AG09319 (cell line): ENCODE data around the gene PELI3.
"Not testable (repeated sequence)": the region's sequence is repeated elsewhere in the genome, so short reads cannot be mapped to it uniquely, and the experiment has no call there.

Experiments used
- DNase-seq: peaks from one replicate; pipeline ENCODE4 v3.0.0-alpha.2; 2010; ENCODE audit warnings: low read depth; ENCODE audit errors: extremely low read depth
- TF ChIP-seq, protein P1 (sequence below): IDR thresholded peaks from 2 replicates; pipeline ENCODE4 v1.5.1; 2011; ENCODE audit warnings: low read depth, mild to moderate bottlenecking, inconsistent platforms, low read length, moderate library complexity

Gene PELI3

DNA sequence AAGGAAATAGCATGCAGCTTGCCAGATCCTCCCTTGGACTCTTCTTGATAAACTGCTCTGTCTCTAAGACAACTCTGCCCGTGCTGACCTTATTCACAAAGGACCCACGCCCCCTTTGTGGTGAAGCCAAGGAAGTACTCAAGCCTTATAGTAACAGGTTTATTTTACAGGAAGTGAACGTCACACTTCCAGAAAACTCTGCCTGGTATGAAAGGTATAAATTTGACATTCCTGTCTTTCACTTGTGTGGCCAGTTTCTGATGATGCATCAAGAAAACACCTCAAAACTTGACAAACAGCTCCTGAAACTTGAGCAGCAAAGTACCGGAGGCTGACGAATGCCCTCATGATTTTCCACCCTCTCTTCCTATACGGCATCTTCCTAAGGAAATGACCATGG is 12.5 kb upstream of the PELI3 start:
- TF ChIP-seq, protein P1, sequence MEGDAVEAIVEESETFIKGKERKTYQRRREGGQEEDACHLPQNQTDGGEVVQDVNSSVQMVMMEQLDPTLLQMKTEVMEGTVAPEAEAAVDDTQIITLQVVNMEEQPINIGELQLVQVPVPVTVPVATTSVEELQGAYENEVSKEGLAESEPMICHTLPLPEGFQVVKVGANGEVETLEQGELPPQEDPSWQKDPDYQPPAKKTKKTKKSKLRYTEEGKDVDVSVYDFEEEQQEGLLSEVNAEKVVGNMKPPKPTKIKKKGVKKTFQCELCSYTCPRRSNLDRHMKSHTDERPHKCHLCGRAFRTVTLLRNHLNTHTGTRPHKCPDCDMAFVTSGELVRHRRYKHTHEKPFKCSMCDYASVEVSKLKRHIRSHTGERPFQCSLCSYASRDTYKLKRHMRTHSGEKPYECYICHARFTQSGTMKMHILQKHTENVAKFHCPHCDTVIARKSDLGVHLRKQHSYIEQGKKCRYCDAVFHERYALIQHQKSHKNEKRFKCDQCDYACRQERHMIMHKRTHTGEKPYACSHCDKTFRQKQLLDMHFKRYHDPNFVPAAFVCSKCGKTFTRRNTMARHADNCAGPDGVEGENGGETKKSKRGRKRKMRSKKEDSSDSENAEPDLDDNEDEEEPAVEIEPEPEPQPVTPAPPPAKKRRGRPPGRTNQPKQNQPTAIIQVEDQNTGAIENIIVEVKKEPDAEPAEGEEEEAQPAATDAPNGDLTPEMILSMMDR: no peak
- DNase-seq: no peak

DNA sequence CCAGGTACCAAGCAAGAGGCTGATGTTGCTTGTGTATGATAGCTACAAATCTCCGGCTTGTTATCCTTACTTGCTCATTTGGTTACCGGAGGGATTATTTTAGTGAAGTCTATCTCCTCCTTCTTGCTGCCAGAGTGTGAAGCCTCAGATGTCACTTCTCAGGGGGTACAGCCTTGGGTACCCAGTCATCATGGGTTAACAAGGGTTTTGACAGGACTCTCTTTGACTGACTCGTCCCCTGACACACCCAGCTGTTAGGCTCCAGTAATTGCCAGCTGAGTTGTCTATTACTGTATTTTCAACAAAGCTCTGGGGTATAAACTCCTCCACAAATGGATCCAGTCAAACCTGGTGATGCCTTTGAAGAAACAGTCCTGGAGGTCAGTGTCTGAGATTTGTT is 11.9 kb upstream of the PELI3 start:
- TF ChIP-seq, protein P1: no peak
- no peak for DNase-seq

DNA sequence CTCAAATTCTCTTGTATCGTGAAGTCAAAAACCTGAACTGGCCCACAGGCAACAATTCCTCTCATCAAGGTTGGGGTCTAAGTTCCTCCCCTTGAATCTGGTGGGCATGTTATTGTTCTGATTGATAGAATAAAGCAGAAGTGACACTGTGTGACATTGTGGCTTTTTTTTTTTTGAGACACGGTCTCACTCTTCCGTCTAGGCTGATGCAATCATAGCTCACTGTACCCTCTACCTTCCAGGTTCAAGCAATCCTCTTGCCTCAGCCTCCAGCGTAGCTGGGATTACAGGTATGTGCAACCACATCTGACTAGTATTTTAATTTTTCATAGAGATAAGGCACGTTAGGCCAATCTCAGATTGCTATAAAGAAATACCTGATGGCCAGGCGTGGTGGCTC is 8.9 kb upstream of the PELI3 start:
- TF ChIP-seq, protein P1: no peak
- no peak for DNase-seq

DNA sequence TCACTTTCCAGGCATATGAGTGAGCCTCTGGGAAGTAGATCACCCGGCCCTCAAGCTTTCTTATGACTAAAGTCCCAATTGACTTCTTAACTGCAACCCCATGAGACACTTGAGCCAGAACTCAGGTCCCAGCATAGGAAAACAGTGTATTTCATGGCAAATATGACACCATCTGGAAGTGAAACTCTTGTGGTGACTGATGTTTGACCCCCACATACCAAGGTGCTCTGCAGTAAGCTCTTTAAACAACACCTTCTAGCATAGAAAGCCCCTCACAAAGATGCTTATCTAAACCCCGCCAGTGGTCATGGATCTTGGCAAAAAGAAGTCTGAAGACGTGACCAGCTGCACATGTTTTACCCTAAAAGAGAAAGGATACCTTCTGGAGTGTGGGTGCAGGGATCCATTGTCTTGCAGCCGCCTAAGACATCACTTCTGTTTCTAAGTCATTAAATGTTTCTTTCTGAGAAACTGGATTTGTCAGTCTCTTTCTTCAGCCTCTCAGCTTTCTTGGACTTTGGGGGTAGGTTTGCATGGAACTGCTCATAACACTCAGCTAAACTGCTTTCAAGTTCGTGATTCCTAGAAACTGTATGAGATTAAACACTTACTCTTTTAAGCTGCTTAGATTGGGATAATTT is 7.4 kb upstream of the PELI3 start:
- no peak for DNase-seq
- TF ChIP-seq, protein P1: no peak

DNA sequence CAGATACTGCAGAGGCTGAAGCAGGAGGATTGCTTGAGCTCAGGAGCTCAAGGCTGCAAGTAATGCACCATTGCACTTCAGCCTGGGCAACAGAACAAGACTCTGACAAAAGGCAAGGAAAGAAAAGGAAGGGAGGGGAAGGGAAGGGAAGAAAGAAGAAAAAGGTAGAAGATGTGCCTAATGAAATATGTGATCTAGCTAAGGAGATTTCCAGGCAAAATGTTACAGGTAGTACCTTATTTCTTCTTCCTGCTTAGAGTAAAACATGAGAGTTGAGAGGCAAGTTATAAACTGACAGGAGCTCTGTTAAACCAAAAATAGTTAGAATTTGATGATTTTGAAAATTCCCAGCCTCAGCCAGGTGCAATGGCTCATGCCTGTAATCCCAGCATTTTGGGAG is 4.7 kb upstream of the PELI3 start:
- no peak for DNase-seq
- TF ChIP-seq, protein P1: no peak

DNA sequence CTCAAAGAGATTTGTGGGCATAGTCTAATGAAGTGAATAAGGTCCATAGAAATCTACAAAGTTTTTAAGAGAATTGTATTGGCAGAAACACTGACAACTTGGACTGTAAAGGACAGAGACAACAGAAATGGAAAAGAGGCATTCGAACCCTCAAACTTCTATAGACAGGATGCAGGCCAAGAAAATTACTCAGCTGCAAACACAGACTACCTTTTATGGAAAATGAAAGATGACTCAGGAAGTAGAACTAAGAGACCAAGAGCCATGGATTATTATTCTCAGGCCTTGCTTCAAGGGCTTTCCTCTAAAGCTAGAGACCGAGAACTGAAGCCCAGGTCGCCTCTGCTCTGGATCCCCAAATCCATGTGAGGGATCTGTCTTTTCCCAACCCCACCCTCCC is 3.8 kb upstream of the PELI3 start:
- TF ChIP-seq, protein P1: no peak
- no peak for DNase-seq

DNA sequence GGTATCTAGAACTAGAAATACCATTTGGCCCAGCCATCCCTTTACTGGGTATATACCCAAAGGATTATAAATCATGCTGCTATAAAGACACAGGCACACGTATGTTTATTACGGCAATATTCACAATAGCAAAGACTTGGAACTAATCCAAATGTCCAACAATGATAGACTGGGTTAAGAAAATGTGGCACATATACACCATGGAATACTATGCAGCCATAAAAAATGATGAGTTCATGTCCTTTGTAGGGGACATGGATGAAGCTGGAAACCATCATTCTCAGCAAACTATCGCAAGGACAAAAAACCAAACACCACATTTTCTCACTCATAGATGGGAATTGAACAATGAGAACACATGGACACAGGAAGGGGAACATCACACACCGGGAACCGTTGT is 2.6 kb upstream of the PELI3 start:
- DNase-seq: not testable (repeated sequence)

DNA sequence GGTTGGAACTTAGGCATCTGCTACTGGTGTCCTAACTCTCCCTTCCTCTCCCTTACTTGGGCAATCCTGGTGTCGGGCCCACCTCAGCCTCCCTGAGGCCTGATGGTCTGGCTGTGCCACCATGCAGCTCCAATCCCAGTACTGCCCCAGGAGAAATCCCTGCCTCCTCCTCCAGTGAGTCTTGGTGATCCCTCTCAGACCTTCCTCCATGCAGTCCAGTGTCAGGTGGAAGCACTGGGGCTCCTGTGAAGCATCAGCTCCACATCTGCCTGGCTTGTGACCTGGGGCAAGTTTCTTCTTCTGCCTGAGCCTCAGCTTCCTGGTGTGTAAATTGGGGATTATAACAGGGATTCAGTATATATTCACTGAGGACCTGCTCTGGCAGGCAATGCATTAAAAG is 1.8 kb upstream of the PELI3 start:
- TF ChIP-seq, protein P1: no peak
- no peak for DNase-seq
